GM20431 (cell line): Measurements from ENCODE around the gene SORCS2.

Experiments
- in situ Hi-C: fragments of 300-500 bp; cut with MseI, MboI; formaldehyde crosslinking; loops from one replicate; pipeline ENCODE4 v1.15.0; 2020; ENCODE audit warnings: low sequenced_read_pairs; ENCODE audit not compliant: unreplicated experiment

The SORCS2 gene

DNA sequence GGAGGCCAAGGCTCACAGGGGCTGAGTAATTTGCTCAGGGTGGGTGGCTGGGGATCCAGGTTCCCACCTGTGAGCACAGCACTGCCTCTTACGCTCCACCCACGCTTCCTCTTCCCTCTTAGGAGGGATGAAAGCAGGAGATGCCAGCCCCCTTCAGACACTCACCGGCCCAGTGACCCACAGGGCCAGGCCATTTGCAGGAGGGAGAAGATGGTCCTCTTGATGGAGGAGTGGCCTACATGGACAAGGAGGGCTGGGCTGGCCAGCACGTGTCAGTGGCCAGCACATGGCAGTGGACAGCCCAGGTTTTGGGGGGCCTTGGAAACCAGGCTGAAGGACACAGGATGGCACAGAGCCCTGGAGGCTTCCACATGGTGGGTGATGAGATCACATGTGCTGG is 350.4 kb downstream of the SORCS2 start:
- in situ Hi-C loops = no loop called here

- in situ Hi-C loops = no loop called here
These were observed 353.9 kb downstream of the SORCS2 start for GRCh38 chr4:7546152-7546808.

- in situ Hi-C loops = no loop called here
These were observed 354.6 kb downstream of the SORCS2 start for GRCh38 chr4:7546809-7547367.

DNA sequence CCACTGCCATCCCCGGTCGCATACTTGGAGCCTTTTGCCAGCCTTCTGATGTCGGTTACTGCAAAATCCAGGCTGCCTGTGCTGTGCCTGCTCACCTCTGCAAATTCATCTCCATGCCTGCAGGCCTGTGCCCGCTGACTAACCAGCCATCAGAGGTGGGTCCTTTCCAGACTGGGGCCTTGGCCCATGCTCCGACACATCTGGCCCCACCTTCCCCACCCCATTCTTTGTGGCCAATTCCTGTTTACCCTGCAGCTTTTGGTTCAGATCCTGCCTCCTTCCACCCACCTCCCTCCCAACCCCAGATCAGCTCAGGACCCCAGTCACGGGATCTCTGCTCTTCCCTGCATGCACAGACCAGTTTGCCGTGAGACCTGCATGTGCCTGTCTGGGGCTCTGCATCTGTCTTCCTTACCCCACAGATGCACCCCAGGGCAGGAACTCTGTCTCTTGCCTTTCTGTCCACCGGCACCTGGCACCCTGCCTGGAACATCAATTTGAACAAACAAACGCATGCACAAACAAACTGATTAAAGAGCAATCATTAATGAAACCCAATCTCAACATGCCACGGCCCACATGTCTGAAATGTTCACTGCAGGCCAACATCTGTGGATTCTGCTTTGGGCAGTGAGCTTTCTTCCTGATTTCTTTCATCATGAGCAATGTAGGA is 355.2 kb downstream of the SORCS2 start:
- in situ Hi-C loops = no loop called here

DNA sequence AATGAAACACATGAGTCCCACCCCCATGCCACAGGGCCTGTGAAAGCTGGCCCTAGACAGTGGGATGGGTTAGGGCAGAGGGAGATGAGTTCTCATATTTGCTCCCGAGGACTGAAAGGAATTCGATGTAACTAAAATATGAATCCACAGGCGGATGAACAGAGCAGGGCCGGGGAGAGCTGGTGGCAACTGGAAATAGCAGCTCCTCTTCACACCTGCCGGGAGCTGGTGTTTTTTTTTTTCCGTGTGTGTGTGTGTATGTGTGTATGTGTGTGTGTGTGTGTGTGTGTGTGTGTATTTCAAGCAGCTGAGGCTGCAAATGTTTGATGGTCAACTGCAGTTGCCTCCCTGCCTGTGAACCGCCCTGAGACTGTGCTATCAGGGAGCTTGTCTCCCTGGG is 357.5 kb downstream of the SORCS2 start:
- in situ Hi-C loops = no loop called here

GRCh38 chr4:7552466-7552865 is 360.1 kb downstream of the SORCS2 start:
- in situ Hi-C loops = no loop called here

GRCh38 chr4:7553280-7553679 is 360.9 kb downstream of the SORCS2 start:
- in situ Hi-C loops = no loop called here

GRCh38 chr4:7554905-7555304 is 362.6 kb downstream of the SORCS2 start:
- in situ Hi-C loops = no loop called here

DNA sequence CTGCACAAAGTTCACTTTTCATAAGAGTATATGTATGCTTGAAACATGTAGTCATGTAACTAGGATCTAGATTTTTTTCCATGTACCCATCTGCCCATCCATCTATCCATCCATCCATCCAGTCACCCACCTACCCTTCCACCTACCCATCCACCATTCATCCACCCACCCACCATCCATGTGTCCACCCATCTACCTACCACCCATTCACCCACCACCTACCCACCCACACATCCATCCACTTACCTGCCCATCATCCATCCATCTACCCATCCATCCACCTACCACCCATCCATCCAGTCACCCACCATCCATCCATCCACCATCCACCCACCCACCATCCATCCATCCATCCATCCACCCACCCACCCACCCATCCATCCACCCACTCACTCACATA is 364.2 kb downstream of the SORCS2 start:
- in situ Hi-C loops = no loop called here

DNA sequence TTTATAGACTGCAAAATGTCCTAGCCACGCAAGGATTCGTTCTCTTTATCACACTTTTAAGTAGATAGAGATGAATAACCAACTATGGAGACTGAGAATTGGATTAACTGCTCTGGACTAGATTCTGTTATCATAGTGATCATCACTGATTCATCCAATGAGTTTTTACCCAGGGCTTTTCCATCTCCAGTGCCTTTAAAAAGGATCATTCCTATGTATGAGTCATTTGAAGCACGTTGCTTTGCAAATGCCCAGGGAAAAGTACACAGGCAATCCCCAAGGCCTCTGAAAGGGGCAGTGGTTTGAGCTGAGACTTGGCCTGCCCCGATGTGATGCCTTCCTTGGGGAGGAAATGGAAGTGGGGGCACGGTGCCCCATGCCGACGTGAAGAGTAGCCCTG is 365.1 kb downstream of the SORCS2 start:
- in situ Hi-C loops = no loop called here

- in situ Hi-C loops = no loop called here
These were observed 366.1 kb downstream of the SORCS2 start for GRCh38 chr4:7558436-7558835.

- in situ Hi-C loops = no loop called here
These were observed 367.0 kb downstream of the SORCS2 start for GRCh38 chr4:7559316-7559715.

- in situ Hi-C loops = no loop called here
These were observed 367.5 kb downstream of the SORCS2 start for GRCh38 chr4:7559741-7560395.

GRCh38 chr4:7561557-7561956 is 369.2 kb downstream of the SORCS2 start:
- in situ Hi-C loops = no loop called here

DNA sequence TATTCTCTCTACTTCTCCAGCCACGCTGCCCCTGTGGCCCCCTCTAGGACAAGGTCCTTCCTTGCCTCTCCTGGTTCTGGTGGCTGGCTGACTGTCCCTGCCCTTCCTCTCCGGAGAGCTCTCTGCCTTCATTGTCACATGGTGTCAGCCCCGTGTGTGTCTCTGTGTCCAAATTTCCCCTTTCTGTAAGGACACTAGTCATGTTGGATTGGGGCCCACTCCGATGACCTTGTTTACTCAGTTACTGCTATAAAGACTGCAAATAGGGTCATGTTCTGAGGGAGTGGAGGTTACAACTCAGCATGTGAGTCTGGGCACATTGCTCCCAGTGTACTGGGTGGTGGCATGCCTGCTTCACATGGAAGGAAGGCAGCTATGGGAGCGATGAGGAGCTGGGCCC is 371.9 kb downstream of the SORCS2 start:
- in situ Hi-C loops = no loop called here

GRCh38 chr4:7565483-7565882 is 373.1 kb downstream of the SORCS2 start:
- in situ Hi-C loops = no loop called here

DNA sequence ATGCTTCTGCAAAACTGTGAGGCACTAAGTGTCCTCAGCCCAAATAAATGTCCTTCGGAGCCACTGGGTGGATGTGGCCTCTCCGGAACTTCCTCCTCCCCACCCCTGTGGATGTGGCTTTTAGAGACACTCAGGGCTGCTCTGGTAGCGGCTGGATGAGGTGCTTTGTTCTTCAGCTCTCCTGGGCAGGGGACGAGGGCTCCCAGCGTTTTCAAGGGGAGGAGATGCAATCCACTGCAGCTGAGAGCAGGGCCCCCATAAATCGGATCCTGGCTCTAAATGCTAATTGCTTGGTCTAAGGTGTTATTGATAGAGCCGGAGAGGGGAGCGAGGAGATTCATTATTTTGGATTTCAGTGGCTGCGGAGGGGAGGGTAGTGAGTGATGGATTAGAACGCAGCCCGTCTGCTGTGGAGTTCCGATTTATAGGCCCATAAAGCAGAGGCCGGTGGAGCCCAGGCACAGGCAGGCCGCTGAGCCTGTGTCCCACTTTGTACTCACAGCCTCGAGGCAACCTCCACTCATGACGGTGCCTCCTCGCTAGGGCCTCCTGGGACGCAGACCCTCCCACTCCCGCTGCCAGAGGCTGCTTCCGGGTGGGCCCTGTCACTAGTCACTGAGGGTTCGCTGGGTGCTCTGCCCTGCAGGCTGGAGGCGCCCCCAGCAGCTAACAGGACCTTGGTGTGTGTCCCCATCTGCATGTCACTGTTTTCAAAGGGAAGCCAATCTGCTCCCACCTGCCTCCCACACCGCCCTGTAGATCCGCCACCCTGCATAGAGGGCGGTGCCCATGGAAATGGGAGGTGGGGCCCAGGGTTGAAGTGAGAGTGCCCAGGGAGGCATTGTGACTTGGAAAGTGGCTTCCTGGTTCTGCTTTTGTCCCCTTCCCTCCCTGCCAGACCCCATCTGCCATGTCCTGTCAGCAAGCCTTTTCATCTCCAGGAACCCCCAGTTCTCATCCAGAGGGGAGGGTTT is 377.8 kb downstream of the SORCS2 start:
- in situ Hi-C loops = no loop called here

- in situ Hi-C loops = no loop called here
These were observed 378.7 kb downstream of the SORCS2 start for GRCh38 chr4:7571001-7571400.

DNA sequence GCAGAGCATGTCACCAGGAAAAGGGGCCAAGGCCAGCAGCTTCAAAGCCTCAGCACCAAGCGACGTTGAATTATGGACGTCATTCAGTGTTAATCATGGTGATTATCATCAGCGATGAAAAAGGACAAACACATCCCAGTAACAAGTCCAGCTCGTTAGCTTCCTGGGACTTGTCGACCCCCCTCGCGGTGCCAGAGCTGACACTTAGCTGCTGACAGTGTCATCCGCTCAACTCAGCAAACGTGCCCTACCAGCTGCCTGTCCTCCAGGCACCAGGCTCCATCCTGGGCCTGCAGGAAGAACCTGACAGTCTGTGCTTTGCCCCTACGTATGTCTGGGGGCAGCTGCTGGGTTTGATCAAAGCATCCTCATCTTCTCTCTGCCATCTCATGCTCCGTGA is 379.4 kb downstream of the SORCS2 start:
- in situ Hi-C loops = no loop called here

- in situ Hi-C loops = no loop called here
These were observed 380.6 kb downstream of the SORCS2 start for GRCh38 chr4:7572894-7573293.
